ENCODE data around the gene NKAIN2.

NKAIN2 gene

GRCh38 chr6:124769811-124770544, 966.3 kb downstream of the NKAIN2 start:
- DNase-seq (ENCODE audit: low read depth): no peak

GRCh38 chr6:124770784-124771183, 967.1 kb downstream of the NKAIN2 start:
- DNase-seq (ENCODE audit: low read depth): no peak

GRCh38 chr6:124772733-124773319, 969.2 kb downstream of the NKAIN2 start:
- DNase-seq (ENCODE audit: low read depth): no peak

GRCh38 chr6:124775121-124775520, 971.5 kb downstream of the NKAIN2 start:
- no peak for DNase-seq (ENCODE audit: low read depth)

- no peak for DNase-seq (ENCODE audit: low read depth)
These were observed 974.2 kb downstream of the NKAIN2 start for GRCh38 chr6:124777863-124778262.

GRCh38 chr6:124780623-124781022, 977.0 kb downstream of the NKAIN2 start:
- no peak for DNase-seq (ENCODE audit: low read depth)

- no peak for DNase-seq (ENCODE audit: low read depth)
These were observed 979.7 kb downstream of the NKAIN2 start for GRCh38 chr6:124783344-124783743.

GRCh38 chr6:124791156-124791555, 987.5 kb downstream of the NKAIN2 start:
- no peak for DNase-seq (ENCODE audit: low read depth)

GRCh38 chr6:124792386-124792785, 988.7 kb downstream of the NKAIN2 start:
- DNase-seq (ENCODE audit: low read depth): no peak

- DNase-seq (ENCODE audit: low read depth): no peak
These were observed 989.7 kb downstream of the NKAIN2 start for GRCh38 chr6:124793398-124793797.

GRCh38 chr6:124795643-124796463, 992.2 kb downstream of the NKAIN2 start:
- DNase-seq (ENCODE audit: low read depth): no peak

GRCh38 chr6:124796464-124796970, 992.9 kb downstream of the NKAIN2 start:
- DNase-seq (ENCODE audit: low read depth): no peak

GRCh38 chr6:124797224-124797623, 993.6 kb downstream of the NKAIN2 start:
- DNase-seq (ENCODE audit: low read depth): no peak

GRCh38 chr6:124798942-124799496, 995.4 kb downstream of the NKAIN2 start:
- DNase-seq (ENCODE audit: low read depth): no peak

- no peak for DNase-seq (ENCODE audit: low read depth)
These were observed 996.0 kb downstream of the NKAIN2 start for GRCh38 chr6:124799638-124800037.

- no peak for DNase-seq (ENCODE audit: low read depth)
These were observed 996.6 kb downstream of the NKAIN2 start for GRCh38 chr6:124800222-124800621.

- no peak for DNase-seq (ENCODE audit: low read depth)
These were observed 1008.4 kb downstream of the NKAIN2 start for GRCh38 chr6:124812067-124812466.

- no peak for DNase-seq (ENCODE audit: low read depth)
These were observed 1015.7 kb downstream of the NKAIN2 start for GRCh38 chr6:124819346-124819745.

- DNase-seq (ENCODE audit: low read depth): no peak
These were observed 1018.5 kb downstream of the NKAIN2 start for GRCh38 chr6:124822204-124822613.

GRCh38 chr6:124822721-124823120, 1019.1 kb downstream of the NKAIN2 start:
- no peak for DNase-seq (ENCODE audit: low read depth)

GRCh38 chr6:124823240-124824111, 1019.8 kb downstream of the NKAIN2 start:
- DNase-seq (ENCODE audit: low read depth): no peak

Measured in activated T-helper 1 cell treated with Interleukin-2 at 50 U/mL for 16 hours (primary cell).